GM12874 (cell line): ENCODE data around the gene BEST4.

Source experiments
- CTCF ChIP-seq: IDR thresholded peaks from 2 replicates; pipeline ENCODE4 v1.5.1; 2011; ENCODE audit warnings: low read depth, mild to moderate bottlenecking, control low read depth, low read length, moderate library complexity; ENCODE audit not compliant: insufficient read depth

Gene BEST4

DNA sequence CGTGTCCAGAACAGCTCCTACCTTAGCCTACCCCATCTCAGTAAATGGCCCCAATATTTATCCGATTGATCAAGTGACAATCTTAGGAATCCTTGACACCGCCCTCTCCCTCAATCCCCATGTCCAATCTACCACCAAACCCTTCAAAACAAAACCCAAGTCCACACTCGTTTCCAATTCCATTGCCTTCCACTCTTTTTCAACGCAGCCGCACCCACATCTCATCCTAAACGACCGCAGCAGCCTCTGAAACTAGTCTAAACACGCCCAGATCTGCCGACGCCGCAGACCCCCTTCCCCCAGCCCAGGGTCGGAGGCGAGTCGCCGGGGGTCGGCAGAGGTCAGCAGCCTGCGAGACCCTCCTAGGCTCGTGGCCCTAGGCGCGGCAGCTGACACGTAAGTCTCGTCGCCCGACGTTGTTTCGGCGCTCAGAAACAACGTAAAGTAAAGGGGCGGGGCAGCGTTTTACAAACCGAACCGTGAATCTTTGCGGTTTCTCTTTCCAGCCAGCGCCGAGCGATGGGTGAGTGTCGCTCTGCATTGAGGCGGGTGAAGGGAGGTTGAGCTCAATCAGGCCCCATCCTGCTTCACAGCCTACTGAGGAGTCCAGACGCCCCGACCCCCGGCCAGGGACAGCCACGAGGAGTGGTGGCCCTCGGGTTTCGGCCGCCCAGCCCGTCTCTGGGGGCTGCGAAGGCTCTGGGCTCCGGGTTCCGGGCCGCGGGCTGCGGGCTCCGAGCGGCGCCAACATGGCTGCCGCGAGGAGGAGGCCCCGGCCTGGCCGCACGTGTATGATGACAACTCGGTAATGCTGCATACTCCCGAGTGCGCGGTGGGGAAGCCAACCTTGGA lies 12.7 kb downstream of the BEST4 start, which contains the start of gene RPS8:
Gene RPS8 (plus strand): TSS at position 463 of the 852 bp plus-strand sequence. CDS start 57 bp downstream, at position 520.
- no peak for TF ChIP-seq CTCF

DNA sequence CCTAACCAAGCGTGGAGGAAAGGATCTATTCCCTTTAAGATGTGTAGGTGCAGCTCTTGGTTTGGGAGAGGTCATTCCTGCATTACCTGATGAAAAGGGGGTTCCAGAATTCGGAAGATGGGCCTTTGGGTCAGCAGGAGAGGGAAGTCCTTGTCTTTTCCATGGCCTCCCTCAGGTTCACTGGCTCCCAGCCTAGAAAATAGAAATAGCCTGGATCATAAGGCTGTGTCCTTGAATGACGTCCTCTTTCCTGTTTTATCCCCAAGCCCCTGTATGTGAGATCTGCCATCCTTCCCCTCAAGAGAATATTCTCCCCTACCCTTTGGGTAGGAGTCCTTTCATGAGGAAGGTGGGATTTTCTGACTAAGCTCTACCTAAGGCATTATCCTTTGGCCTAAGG lies 27.1 kb downstream of the BEST4 start:
- no peak for TF ChIP-seq CTCF

DNA sequence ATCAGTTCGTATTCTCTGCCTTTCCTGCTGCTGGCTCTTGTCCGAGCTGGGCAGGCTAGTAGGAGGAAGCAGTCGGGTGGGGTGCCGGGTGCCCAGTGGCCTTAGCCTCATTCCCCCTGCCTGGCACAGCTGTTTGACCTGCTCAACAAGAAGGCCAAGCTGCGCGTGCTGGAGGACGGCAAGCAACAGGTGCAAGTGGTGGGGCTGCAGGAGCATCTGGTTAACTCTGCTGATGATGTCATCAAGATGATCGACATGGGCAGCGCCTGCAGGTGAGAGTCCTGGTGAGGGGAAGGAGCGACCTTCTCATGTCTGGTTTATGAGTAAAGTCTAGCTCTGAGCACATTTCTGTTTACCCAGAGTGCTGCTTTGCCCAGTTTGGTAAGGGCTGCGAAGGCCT lies 28.9 kb downstream of the BEST4 start:
- no peak for TF ChIP-seq CTCF

- TF ChIP-seq CTCF: no peak
Observed at GRCh38 chr1:44757420-44757819, 30.6 kb downstream of the BEST4 start.

DNA sequence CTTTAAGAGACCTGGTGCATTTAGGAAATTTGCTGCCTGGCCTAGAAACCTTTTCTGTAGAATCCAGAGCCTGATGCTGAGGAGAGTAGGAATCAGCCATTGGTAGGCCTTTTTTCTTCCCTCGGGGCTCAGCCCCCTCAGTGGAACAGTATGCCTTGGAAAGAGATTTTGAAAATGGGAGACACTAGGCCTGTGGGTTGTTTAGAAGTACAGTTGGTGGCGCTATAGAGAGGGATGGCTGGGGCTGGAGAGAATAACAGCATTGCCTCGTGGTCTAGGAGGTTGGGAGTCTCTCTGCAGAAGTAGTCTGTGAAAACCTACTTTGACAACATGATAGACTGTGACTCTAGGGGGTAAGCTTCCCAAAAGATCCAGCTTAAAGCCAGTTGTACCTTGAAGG lies 40.1 kb downstream of the BEST4 start:
- TF ChIP-seq CTCF: no peak

GRCh38 chr1:44743211-44743610 lies 44.8 kb downstream of the BEST4 start:
- no peak for TF ChIP-seq CTCF

DNA sequence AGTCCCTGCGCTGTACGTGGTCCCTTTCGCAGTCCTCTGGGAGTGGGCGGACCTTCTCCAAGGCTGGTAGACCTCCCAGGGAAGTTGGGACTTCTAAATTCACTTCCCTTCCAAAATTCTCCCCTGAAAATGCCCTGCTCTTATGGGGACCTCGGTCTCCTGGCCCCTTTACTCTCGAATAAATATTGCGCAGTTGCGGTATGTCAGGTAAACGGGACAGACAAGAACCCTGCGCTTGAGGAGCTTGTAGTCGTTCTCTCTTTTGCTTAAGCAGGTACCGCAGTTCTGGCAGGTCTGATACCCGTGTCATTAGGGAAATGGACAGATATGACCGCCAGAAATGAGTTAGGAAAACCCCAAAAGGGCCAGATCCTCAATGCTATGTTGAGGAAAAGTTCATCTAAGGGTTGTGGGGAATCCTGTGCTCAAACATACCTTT lies 47.8 kb downstream of the BEST4 start:
- no peak for TF ChIP-seq CTCF
